GM13977 (cell line): ENCODE measurements around the gene ILF2.

Experiments
- DNase-seq: peaks from one replicate; pipeline ENCODE4 v3.0.0; 2012; ENCODE audit warnings: low spot score
- CTCF ChIP-seq: IDR thresholded peaks from 2 replicates; pipeline ENCODE4 v1.5.1; 2012; ENCODE audit warnings: mild to moderate bottlenecking, control low read depth; ENCODE audit not compliant: insufficient read depth; ENCODE audit errors: extremely low read depth, missing control alignments
- in situ Hi-C: fragments of 300-500 bp; cut with MboI; formaldehyde crosslinking; loops from one replicate; pipeline ENCODE4 v1.12.0; 2022; ENCODE audit warnings: low sequenced_read_pairs, low pct_unique_long_range_greater_than_20kb, mixed read lengths, inconsistent platforms; ENCODE audit not compliant: unreplicated experiment

Gene ILF2

DNA sequence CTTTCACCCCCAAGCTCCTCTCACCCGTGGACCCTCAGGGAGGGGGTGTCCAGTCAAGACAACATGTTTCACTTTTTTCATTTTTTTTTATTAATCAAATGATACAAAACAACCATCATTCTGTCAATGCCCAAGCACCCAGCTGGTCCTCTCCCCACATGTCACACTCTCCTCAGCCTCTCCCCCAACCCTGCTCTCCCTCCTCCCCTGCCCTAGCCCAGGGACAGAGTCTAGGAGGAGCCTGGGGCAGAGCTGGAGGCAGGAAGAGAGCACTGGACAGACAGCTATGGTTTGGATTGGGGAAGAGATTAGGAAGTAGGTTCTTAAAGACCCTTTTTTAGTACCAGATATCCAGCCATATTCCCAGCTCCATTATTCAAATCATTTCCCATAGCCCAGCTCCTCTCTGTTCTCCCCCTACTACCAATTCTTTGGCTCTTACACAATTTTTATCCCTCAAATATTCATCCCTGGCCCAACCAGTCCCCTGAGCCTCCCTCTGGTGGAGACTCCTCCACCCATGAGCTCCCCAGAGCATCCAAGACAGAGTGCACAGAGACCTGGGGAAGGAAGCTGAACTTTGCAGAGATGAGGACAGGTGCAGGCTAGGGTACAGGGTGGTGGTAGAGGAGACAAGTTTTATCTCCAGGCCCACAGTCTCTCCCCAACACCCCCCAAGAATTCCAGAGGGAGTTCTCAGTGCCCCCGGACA, 56.4 kb downstream of the ILF2 start:
- in situ Hi-C loops: no loop called here
- TF ChIP-seq CTCF: no peak
- DNase-seq: no peak

DNA sequence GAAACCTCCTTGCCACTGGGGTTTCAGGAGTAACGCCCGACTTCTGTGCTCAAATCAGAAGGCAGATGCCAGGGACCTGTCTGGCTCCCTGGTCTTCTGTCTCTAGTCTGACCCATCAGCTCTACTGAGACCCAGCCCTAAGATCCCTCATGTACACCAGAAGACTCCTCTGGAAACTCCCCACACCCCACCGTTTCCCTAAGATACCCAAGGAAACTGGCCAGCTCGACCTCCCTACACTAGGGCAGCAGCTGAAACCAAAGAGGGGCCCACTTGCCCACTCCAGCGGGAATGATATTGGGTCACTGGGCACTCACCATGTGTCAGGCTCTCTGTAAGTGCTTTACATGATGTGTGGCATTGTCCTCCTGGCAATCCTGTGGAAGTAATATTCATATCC, 57.4 kb downstream of the ILF2 start:
- TF ChIP-seq CTCF: no peak
- in situ Hi-C loops: no loop called here
- DNase-seq: no peak

DNA sequence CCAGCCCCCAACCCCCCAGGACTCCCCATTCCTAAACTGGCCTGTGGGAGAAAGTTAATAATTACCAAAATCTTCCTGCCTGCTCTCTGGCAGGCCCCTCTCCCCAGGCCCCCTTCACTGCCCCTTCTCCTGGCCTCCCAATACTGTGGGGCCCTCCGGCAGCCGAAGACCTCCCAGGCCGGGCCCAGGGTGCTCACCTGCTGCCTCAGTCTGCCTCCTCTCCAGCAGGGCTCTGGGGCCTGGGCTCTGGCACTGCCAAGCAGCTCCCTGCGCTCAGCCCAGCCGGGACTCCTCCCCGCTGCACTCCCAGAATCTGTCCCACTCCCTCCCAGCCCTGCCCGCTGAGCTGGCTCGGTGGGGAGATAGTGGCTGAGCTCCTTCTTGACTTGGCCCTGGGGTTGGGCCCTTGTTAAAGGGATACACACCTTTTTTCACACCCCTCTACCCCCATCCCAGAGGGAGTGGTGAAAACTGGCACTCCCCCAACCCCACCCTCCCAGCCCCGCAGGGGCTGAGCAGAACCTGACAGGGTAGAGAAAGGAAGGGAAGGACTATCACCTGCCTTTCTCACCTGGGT, 58.0 kb downstream of the ILF2 start, which contains the start of gene S100A16:
TSS of gene S100A16 (minus strand) at position 383 of the 577 bp plus-strand sequence. CDS start 4,986 bp downstream, outside the sequence.
- TF ChIP-seq CTCF: no peak
- DNase-seq: no peak
- in situ Hi-C loops: no loop called here

GRCh38 chr1:153612111-153612754, 58.6 kb downstream of the ILF2 start:
- no peak for TF ChIP-seq CTCF
- DNase-seq: no peak
- in situ Hi-C loops: no loop called here
